Caki2 (cell line): Measurements from ENCODE around the gene OR1J1. TPM values are rescaled to one million over a fixed set of nuclear protein-coding genes. Genes with fewer than 3 reads are reported as not detected.

Experiments used
- DNase-seq: peaks from one replicate; pipeline ENCODE4 v3.0.0-alpha.2; 2015; ENCODE audit warnings: low read depth
- in situ Hi-C: cut with HindIII; loops from 2 replicates; pipeline ENCODE4 v1.10.0; 2016; ENCODE audit warnings: low sequenced_read_pairs, low pct_unique_long_range_greater_than_20kb, mixed read lengths
- total RNA-seq: library from RNA; depleted of rRNA; stranded (reverse); fragments of >200 nt; shearing (Covaris generic); gene quantifications from 2 replicates; pipeline ENCODE4 v1.2.3, GENCODE V29; 2014; ENCODE audit warnings: low replicate concordance; rRNA removed

OR1J1 gene
- total RNA-seq, 1 experiment from 2014 or later = not detected

- DNase-seq = no peak
- in situ Hi-C loops = no loop called here
Observed at GRCh38 chr9:122456123-122456522, 21.6 kb downstream of the OR1J1 start.

GRCh38 chr9:122453677-122454135 lies 24.0 kb downstream of the OR1J1 start:
- in situ Hi-C loops = no loop called here
- DNase-seq = no peak

GRCh38 chr9:122446819-122447484 lies 30.8 kb downstream of the OR1J1 start:
- in situ Hi-C loops = no loop called here
- no peak for DNase-seq

GRCh38 chr9:122445155-122445749 lies 32.5 kb downstream of the OR1J1 start:
- DNase-seq = no peak
- in situ Hi-C loops = no loop called here

GRCh38 chr9:122444041-122444733 lies 33.5 kb downstream of the OR1J1 start:
- in situ Hi-C loops = no loop called here
- no peak for DNase-seq

GRCh38 chr9:122442568-122442967 lies 35.2 kb downstream of the OR1J1 start:
- in situ Hi-C loops = no loop called here

More at GRCh38 chr9:122442568-122442967, 35.2 kb downstream of the OR1J1 start:
- DNase-seq = no peak

Other genes starting within 250 kb of the OR1J1 start
- gene LHX6, start 249.0 kb downstream of the OR1J1 start, total RNA-seq = 0.12 and 0.74 TPM in 2 replicates
- gene RBM18, start 213.1 kb downstream of the OR1J1 start, total RNA-seq = 6.6 and 12.3 TPM in 2 replicates
- gene MRRF, start 213.0 kb downstream of the OR1J1 start, total RNA-seq = 52.6 and 66.4 TPM in 2 replicates
- 2.6 and 7.6 TPM in 2 replicates for gene PTGS1, start 106.9 kb downstream of the OR1J1 start, total RNA-seq
- not detected in 2 replicates for gene OR1J2, start 32.9 kb upstream of the OR1J1 start, total RNA-seq
- gene OR1J4, start 41.2 kb upstream of the OR1J1 start, total RNA-seq = not detected in 2 replicates
- not detected in 2 replicates for gene OR1N1, start 49.4 kb upstream of the OR1J1 start, total RNA-seq
- gene OR1N2, start 75.2 kb upstream of the OR1J1 start, total RNA-seq = not detected in 2 replicates
- 0.12 TPM in 1 of 2 replicates, not detected in the other for gene OR1L8, start 105.5 kb upstream of the OR1J1 start, total RNA-seq
- not detected in 2 replicates for gene OR1Q1, start 136.8 kb upstream of the OR1J1 start, total RNA-seq
- gene OR1B1, start 179.7 kb upstream of the OR1J1 start, total RNA-seq = not detected in 2 replicates
- gene OR1L1, start 183.8 kb upstream of the OR1J1 start, total RNA-seq = not detected in 2 replicates
- not detected in 2 replicates for gene OR1L3, start 197.2 kb upstream of the OR1J1 start, total RNA-seq
- not detected in 2 replicates for gene OR1L4, start 246.1 kb upstream of the OR1J1 start, total RNA-seq